Neuronal stem cell (in vitro differentiated cells): Measurements from ENCODE around the gene PHLDB1.

Experiments
- DNase-seq: peaks from one replicate; pipeline ENCODE4 v3.0.0-alpha.2; 2013; ENCODE audit warnings: low spot score
- H2AFZ ChIP-seq: one replicate; pipeline ENCODE4 v1.6.1; 2013; ENCODE audit warnings: mild to moderate bottlenecking, low read length, inconsistent platforms
- H2AK5ac ChIP-seq: 2 replicates; pipeline ENCODE4 v1.6.1; 2013; ENCODE audit warnings: low read depth, mild to moderate bottlenecking, inconsistent platforms, low read length, moderate library complexity, mixed read lengths
- H2BK120ac ChIP-seq: 2 replicates; pipeline ENCODE4 v1.6.1; 2013; ENCODE audit warnings: low read depth, mild to moderate bottlenecking, inconsistent platforms, low read length, moderate library complexity, mixed read lengths
- H2BK12ac ChIP-seq: one replicate; pipeline ENCODE4 v1.6.1; 2013; ENCODE audit warnings: low read length, inconsistent platforms
- H2BK15ac ChIP-seq: 2 replicates; pipeline ENCODE4 v1.6.1; 2013; ENCODE audit warnings: mild to moderate bottlenecking, low read length, inconsistent platforms, mixed read lengths
- H2BK5ac ChIP-seq: one replicate; pipeline ENCODE4 v1.6.1; 2013; ENCODE audit warnings: inconsistent platforms, mild to moderate bottlenecking, low read length, moderate library complexity
- H3K14ac ChIP-seq: one replicate; pipeline ENCODE4 v1.6.1; 2013; ENCODE audit warnings: low read length, inconsistent platforms
- H3K18ac ChIP-seq: 2 replicates; pipeline ENCODE4 v1.6.1; 2013; ENCODE audit warnings: low read length, inconsistent platforms
- H3K23ac ChIP-seq: 2 replicates; pipeline ENCODE4 v1.6.1; 2013; ENCODE audit warnings: low read depth, mild to moderate bottlenecking, mixed read lengths, low read length, inconsistent platforms; ENCODE audit not compliant: poor library complexity
- H3K27ac ChIP-seq: replicated peaks from 3 replicates; pipeline ENCODE4 v1.5.1; 2013; ENCODE audit warnings: low read length, inconsistent platforms
- H3K27me3 ChIP-seq, 3 experiments: 2 replicates each; pipeline ENCODE4 v1.6.1; 2013; ENCODE audit warnings: low read length in 3 of 3, mild to moderate bottlenecking in 2 of 3, inconsistent platforms in 1 of 3, low read depth in 1 of 3, mixed read lengths in 1 of 3, moderate library complexity in 1 of 3; ENCODE audit not compliant: control insufficient read depth in 3 of 3, insufficient read depth in 3 of 3
- H3K36me3 ChIP-seq, 2 donors: replicated peaks in 1 of 2; 2 replicates each; pipeline ENCODE4 v1.6.1; 2013; ENCODE audit warnings: low read length in 2 of 2; ENCODE audit not compliant: control insufficient read depth in 2 of 2, insufficient read depth in 2 of 2
- H3K4ac ChIP-seq: 2 replicates; pipeline ENCODE4 v1.6.1; 2013; ENCODE audit warnings: inconsistent platforms, mild to moderate bottlenecking, low read length, moderate library complexity
- H3K4me1 ChIP-seq, 2 donors: 1 replicate in 1 of 2; 2 replicates in 1 of 2; pipeline ENCODE4 v1.6.1; 2013; ENCODE audit warnings: low read length in 2 of 2, low read depth in 1 of 2; ENCODE audit not compliant: control insufficient read depth in 2 of 2, insufficient read depth in 1 of 2
- H3K4me2 ChIP-seq: one replicate; pipeline ENCODE4 v1.6.1; 2013; ENCODE audit warnings: mild to moderate bottlenecking, low read length, inconsistent platforms; ENCODE audit not compliant: insufficient read depth, poor library complexity, severe bottlenecking
- H3K4me3 ChIP-seq, 2 donors: 2 replicates each; pipeline ENCODE4 v1.5.1; 2013; ENCODE audit warnings: low read length in 2 of 2, mild to moderate bottlenecking in 2 of 2, inconsistent platforms in 1 of 2, moderate library complexity in 1 of 2
- H3K79me1 ChIP-seq: one replicate; pipeline ENCODE4 v1.6.1; 2013; ENCODE audit warnings: low read depth, mild to moderate bottlenecking, inconsistent platforms, low read length, moderate library complexity
- H3K9ac ChIP-seq: one replicate; pipeline ENCODE4 v1.6.1; 2013; ENCODE audit warnings: mild to moderate bottlenecking, low read depth, low read length, inconsistent platforms; ENCODE audit not compliant: poor library complexity
- H3K9me3 ChIP-seq, 2 donors: replicated peaks in 1 of 2; 2 replicates each; pipeline versions ENCODE3 to v1.6.1; 2013; ENCODE audit warnings: low read length in 2 of 2, mild to moderate bottlenecking in 2 of 2, inconsistent platforms in 1 of 2, low read depth in 1 of 2, mixed read lengths in 1 of 2, moderate library complexity in 1 of 2; ENCODE audit not compliant: control insufficient read depth in 2 of 2, insufficient read depth in 1 of 2
- H4K8ac ChIP-seq: one replicate; pipeline ENCODE4 v1.6.1; 2013; ENCODE audit warnings: low read depth, mild to moderate bottlenecking, inconsistent platforms, low read length, moderate library complexity
- H4K91ac ChIP-seq: one replicate; pipeline ENCODE4 v1.6.1; 2013; ENCODE audit warnings: low read length, low read depth, mild to moderate bottlenecking, inconsistent platforms; ENCODE audit not compliant: poor library complexity
- WGBS, 2 donors: extraction: QIAGEN DNeasy Blood & Tissue Kit; methylation state at CpG; one replicate each; pipeline ENCODE4 v1.1.7; 2013; ENCODE audit warnings: missing lambda C conversion rate in 2 of 2, mixed read lengths in 1 of 2; ENCODE audit not compliant: insufficient read length in 2 of 2, insufficient replicate concordance in 1 of 2; ENCODE audit errors: extremely low coverage in 2 of 2; 5-methylcytosine and 5-hydroxymethylcytosine counted together

Gene PHLDB1

GRCh38 chr11:118606157-118606843 is 1.1 kb upstream of the PHLDB1 start:
- Histone ChIP-seq H3K4me2 (no peak overlapping the region), H3K36me3 (peaks cover 10 to 21% of the 10 kb centered on the region in 2 donors), H2AFZ (peak overlapping the region; percentile 14), H2BK15ac (no peak overlapping the region), H3K79me1 (peaks cover 3% of the 10 kb centered on the region), H3K27ac (no peak overlapping the region), H3K4me3 (no peak overlapping the region), H3K9me3 (peaks cover 0 to 6% of the 10 kb centered on the region in 2 donors), H3K18ac (no peak overlapping the region), H3K4me1 (peaks cover 24 to 36% of the 10 kb centered on the region in 2 donors), H3K27me3 (peaks cover 0 to 34% (median 27%) of the 10 kb centered on the region in 3 experiments), H3K9ac (no peak overlapping the region), H3K4ac (no peak overlapping the region), H4K8ac (no peak overlapping the region), H3K23ac (no peak overlapping the region), H2AK5ac (no peak overlapping the region), H2BK12ac (no peak overlapping the region), H2BK5ac (no peak overlapping the region), H4K91ac (no peak overlapping the region), H2BK120ac (no peak overlapping the region), H3K14ac (no peak overlapping the region)
- no peak for DNase-seq
- no CpG with 5 or more reads among the region's 7 CpGs for WGBS, 2 donors

DNA sequence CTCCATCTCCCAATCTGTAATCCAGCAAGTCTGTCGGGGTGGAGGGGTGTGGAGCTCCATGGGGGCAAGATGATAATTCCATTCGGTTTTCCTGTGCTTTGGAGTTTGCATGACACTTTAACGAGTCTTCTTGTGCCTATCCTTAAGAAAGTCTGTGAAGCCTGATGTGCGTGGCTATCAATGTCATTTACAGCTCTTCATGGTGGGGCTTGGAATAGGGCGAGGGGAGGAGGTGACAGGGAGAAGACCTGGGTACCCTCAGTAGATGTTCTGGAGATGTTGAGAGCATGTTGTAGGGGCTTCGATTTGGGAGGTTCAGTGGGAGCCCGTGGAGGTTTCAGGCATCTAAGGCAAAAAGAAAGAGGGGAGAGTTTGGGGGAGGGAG is 579 bp upstream of the PHLDB1 start:
- WGBS, 2 donors: no CpG with 5 or more reads among the region's 7 CpGs
- no peak for DNase-seq
- Histone ChIP-seq H3K4ac (no peak overlapping the region), H3K4me2 (no peak overlapping the region), H2BK5ac (no peak overlapping the region), H3K9me3 (peaks cover 0 to 6% of the 10 kb centered on the region in 2 donors), H3K4me3 (no peak overlapping the region), H3K79me1 (peaks cover 3% of the 10 kb centered on the region), H3K18ac (no peak overlapping the region), H3K27ac (no peak overlapping the region), H3K14ac (no peak overlapping the region), H3K9ac (no peak overlapping the region), H3K23ac (no peak overlapping the region), H2BK120ac (no peak overlapping the region), H4K8ac (no peak overlapping the region), H4K91ac (no peak overlapping the region), H2BK15ac (no peak overlapping the region), H2BK12ac (no peak overlapping the region), H2AK5ac (no peak overlapping the region), H3K36me3 (peaks cover 6 to 16% of the 10 kb centered on the region in 2 donors), H3K4me1 (peaks cover 24 to 36% of the 10 kb centered on the region in 2 donors), H3K27me3 (peaks cover 0 to 34% (median 27%) of the 10 kb centered on the region in 3 experiments), H2AFZ (no peak overlapping the region)

DNA sequence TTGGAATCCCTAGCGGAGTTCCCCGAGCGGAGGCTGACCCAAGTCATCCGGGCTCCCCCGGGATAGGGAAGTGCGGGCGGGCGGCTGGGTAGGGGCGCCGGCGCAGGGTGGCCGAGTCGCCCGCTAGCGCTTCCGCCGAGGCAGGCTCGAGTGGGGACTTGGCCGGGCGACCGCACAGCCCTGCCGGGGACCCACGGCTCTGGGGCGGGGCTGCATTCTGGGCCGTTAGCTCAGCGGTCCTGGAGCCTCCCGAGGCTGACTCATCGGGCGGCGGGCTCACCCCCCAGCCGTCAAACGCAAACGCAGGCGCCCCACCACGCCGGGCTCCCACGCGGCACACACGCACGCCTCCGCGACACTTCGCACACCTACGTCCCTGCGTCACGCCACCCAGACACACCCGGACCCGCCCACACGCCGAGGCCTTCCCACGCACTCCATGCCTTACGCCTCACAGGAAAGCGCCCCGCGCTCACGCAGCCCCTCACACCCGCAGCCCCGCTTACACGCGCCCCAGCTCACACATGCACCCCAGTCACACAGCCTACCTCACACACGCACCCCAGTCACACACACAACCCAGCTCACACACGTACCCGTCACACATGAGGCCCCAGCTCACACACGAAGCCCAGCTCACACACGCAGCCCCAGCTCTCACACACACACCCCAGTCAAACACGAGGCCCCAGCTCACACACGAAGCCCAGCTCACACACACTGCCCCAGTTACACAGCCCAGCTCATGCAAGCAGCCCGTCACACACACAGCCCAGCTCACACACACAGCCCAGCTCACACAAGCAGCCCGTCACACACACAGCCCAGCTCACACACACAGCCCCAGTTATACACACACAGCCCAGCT is 1.2 kb downstream of the PHLDB1 start:
- H4K91ac ChIP-seq: peak overlapping the region; percentile 94
- H3K4ac ChIP-seq: peak overlapping the region; percentile 93
- peak overlapping the region; percentile 88 for H3K9ac ChIP-seq
- H3K36me3 ChIP-seq: no peaks in the 10 kb centered on the region
- H3K9me3 ChIP-seq: peaks cover 0 to 6% of the 10 kb centered on the region in 2 donors
- no peak for DNase-seq
- no CpG with 5 or more reads among the region's 69 CpGs for WGBS, 2 donors
- peaks cover 30 to 48% of the 10 kb centered on the region in 2 donors for H3K4me1 ChIP-seq
- H3K4me2 ChIP-seq: peak overlapping the region; percentile 95
- peak overlapping the region in 1 of 2 donors; percentile 78 for H3K4me3 ChIP-seq
- peak overlapping the region; percentile 66 for H4K8ac ChIP-seq
- peak overlapping the region; percentile 92 for H3K14ac ChIP-seq
- peak overlapping the region; percentile 95 for H2AK5ac ChIP-seq
- H3K27me3 ChIP-seq: peaks cover 0 to 34% (median 27%) of the 10 kb centered on the region in 3 experiments
- H3K18ac ChIP-seq: peak overlapping the region; percentile 98
- H2BK15ac ChIP-seq: peak overlapping the region; percentile 95
- H3K23ac ChIP-seq: peak overlapping the region; percentile 92
- no peak overlapping the region for H3K27ac ChIP-seq
- peak overlapping the region; percentile 80 for H2BK5ac ChIP-seq
- no peak overlapping the region for H2BK120ac ChIP-seq
- peak overlapping the region; percentile 99 for H2BK12ac ChIP-seq
- peak overlapping the region; percentile 42 for H2AFZ ChIP-seq
- peaks cover 3% of the 10 kb centered on the region for H3K79me1 ChIP-seq
